ENCODE results near the gene ANKRD6. TPM values are rescaled to one million over a fixed set of nuclear protein-coding genes. Genes with fewer than 3 reads are reported as not detected.

ANKRD6 gene
- total and polyA plus RNA-seq, 2 donors (not counting 3 experiments of a cell fraction or from before 2014, with no cell fraction given): 3.4 to 9.6 TPM

DNA sequence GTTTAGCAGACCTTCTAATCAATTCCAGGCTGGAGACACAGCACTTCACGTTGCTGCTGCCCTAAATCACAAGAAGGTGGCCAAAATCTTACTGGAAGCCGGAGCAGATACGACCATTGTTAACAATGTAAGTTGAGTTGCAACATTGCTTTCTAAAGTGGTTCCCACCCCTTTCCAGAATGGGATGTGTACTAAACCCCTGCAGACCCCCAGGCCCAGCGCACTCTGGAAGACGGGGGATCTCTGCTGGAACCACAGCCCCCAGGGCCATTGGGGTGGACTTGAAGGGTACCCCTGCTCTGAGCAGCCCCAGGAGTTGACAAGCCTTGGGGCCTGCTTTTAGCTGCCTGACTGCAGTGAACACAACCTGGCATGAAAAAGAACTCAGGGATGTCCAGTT lies 183.6 kb downstream of the ANKRD6 start:
- H3K4me3 ChIP-seq (replicated peaks in 1 of 3; ENCODE audit: insufficient read depth in 1 of 3, low read depth in 1 of 3, low read length in 3 of 3): no peak overlapping the region
- H2AFZ ChIP-seq (ENCODE audit: low read depth, low read length): no peak overlapping the region
- intact Hi-C loops (cut with micrococcal nuclease) (no loop called here), dilution Hi-C loops (cut with MboI; ENCODE audit: extremely low pct_ligation_motif_present, low sequenced_read_pairs) (no loop called here)
- H3K36me3 ChIP-seq (ENCODE audit: control insufficient read depth in 2 of 2, extremely low read depth in 1 of 2, insufficient read depth in 2 of 2, low read length in 2 of 2): no peaks in the 10 kb centered on the region
- H3K9me1 ChIP-seq (replicated peaks; ENCODE audit: control insufficient read depth, extremely low read depth, insufficient read depth, low read length): no peaks in the 10 kb centered on the region
- TF ChIP-seq POLR2AphosphoS5 (IDR thresholded peaks at IDR 0.05; ENCODE audit: insufficient read depth, low read depth, low read length) (no peak), FOS (IDR thresholded peaks at IDR 0.05; ENCODE audit: borderline replicate concordance, insufficient read depth, low read length) (no peak), EZH2 (IDR thresholded peaks at IDR 0.05; ENCODE audit: borderline replicate concordance, low read depth, low read length, severe bottlenecking) (no peak), GATA2 (IDR thresholded peaks at IDR 0.05; ENCODE audit: insufficient read depth, insufficient read length, low read depth, low read length) (no peak), JUN (IDR thresholded peaks at IDR 0.05; ENCODE audit: borderline replicate concordance, insufficient read depth, insufficient read length, low read depth) (no peak), MYC (IDR thresholded peaks at IDR 0.05; ENCODE audit: low read depth, low read length) (no peak), POLR2A (IDR thresholded peaks at IDR 0.05; ENCODE audit: low read depth, low read length) (no peak)
- TF ChIP-seq, protein P1, sequence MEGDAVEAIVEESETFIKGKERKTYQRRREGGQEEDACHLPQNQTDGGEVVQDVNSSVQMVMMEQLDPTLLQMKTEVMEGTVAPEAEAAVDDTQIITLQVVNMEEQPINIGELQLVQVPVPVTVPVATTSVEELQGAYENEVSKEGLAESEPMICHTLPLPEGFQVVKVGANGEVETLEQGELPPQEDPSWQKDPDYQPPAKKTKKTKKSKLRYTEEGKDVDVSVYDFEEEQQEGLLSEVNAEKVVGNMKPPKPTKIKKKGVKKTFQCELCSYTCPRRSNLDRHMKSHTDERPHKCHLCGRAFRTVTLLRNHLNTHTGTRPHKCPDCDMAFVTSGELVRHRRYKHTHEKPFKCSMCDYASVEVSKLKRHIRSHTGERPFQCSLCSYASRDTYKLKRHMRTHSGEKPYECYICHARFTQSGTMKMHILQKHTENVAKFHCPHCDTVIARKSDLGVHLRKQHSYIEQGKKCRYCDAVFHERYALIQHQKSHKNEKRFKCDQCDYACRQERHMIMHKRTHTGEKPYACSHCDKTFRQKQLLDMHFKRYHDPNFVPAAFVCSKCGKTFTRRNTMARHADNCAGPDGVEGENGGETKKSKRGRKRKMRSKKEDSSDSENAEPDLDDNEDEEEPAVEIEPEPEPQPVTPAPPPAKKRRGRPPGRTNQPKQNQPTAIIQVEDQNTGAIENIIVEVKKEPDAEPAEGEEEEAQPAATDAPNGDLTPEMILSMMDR (IDR thresholded peaks at IDR 0.05; ENCODE audit: extremely low read depth in 1 of 2, insufficient read depth in 1 of 2, low read depth in 1 of 2, low read length in 2 of 2): no peak
- TF ChIP-seq, protein P2, sequence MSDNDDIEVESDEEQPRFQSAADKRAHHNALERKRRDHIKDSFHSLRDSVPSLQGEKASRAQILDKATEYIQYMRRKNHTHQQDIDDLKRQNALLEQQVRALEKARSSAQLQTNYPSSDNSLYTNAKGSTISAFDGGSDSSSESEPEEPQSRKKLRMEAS (IDR thresholded peaks at IDR 0.05; ENCODE audit: insufficient read depth, insufficient read length): no peak
- peaks cover 4% of the 10 kb centered on the region for H3K4me1 ChIP-seq (ENCODE audit: control insufficient read depth, extremely low read depth, insufficient read depth, low read length)
- FAIRE-seq (no peak), DNase-seq (ENCODE audit: low read depth, low spot score) (no peak)
- H3K9me3 ChIP-seq (replicated peaks; ENCODE audit: control insufficient read depth, insufficient read depth, low read length): no peaks in the 10 kb centered on the region
- CTCF ChIA-PET: no interaction called here
- H3K27me3 ChIP-seq (ENCODE audit: control insufficient read depth in 2 of 2, insufficient read depth in 2 of 2, low read length in 2 of 2): no peaks in the 10 kb centered on the region
- no peak overlapping the region for H3K27ac ChIP-seq (ENCODE audit: insufficient read depth, low read depth, low read length)
- POLR2A ChIA-PET: no interaction called here
- H4K20me1 ChIP-seq (replicated peaks; ENCODE audit: control insufficient read depth, extremely low read depth, insufficient read depth, low read length): no peaks in the 10 kb centered on the region
- H3K4me2 ChIP-seq (ENCODE audit: insufficient read depth, low read length): no peak overlapping the region
- H3K79me2 ChIP-seq (ENCODE audit: control insufficient read depth, insufficient read depth, low read length): no peaks in the 10 kb centered on the region
- H3K9ac ChIP-seq (replicated peaks; ENCODE audit: extremely low read depth, insufficient read depth, low read length): no peak overlapping the region
- BruUV-seq (replicated peaks): no TSS peak
